Kidney tubule cell (primary cell): ENCODE data around the gene NCR1.
"Not testable (repeated sequence)": the region's sequence is repeated elsewhere in the genome, so short reads cannot be mapped to it uniquely, and the experiment has no call there.

Experiments
- DNase-seq: peaks from one replicate; pipeline ENCODE4 v3.0.0-alpha.2; 2018; ENCODE audit warnings: low spot score

NCR1 gene

DNA sequence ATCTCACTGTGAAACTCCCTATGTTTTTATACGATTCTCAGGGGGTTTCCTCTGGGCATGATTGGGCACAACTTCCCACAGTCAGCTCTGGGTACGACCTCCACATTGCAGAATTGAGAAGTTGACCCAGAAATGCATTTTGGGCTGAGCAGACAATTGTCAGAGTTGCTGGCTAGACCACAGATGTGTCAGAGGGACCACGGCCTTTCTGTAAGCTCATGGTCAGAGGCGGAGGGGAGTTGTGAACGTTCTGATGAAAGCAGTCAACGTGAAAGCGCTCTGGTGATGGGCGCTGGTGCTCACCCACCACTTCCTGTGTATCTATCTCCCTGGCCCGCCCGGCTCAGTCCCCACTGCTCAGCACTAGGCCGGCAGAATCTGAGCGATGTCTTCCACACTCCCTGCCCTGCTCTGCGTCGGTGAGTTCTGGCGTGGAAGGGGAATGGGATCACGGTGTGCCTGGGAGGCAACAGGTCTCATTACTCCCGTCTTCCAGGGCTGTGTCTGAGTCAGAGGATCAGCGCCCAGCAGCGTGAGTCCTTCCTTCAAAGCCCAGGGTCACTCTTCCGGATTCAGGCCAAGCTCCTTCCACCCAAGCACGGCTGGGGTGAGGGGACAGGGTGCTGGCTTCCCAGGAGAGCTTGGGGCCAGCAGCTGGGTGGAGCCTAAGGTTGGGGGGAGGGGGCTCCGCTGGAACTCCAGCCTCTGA, at the start of gene NCR1:
Gene NCR1, plus strand, starts transcription at position 346 of the 709 bp plus-strand sequence. Its CDS starts 40 bp downstream, at position 386.
- DNase-seq, result peak; percentile 4

GRCh38 chr19:54858476-54858875, 47.5 kb upstream of the NCR1 start:
- DNase-seq, result not testable (repeated sequence)

DNA sequence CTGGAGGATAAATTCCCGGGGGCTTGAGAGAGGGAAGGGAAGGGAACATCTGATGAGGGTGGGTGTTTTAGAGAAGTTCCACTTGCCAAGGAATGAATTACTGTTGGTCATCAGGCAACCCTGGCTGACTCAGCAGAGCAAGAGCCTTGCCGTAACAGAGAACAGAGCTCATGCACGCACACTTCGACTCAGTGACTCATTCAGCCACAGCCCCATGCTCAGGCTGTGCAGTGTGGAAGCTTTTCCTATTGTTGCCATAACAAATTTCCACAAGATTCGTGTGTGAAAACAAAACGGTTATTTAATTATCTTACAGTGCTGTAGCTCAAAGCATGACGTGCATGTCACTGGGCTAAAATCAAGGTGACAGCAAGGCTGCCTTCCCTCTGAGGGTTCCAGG, 46.5 kb upstream of the NCR1 start:
- not testable (repeated sequence) for DNase-seq

DNA sequence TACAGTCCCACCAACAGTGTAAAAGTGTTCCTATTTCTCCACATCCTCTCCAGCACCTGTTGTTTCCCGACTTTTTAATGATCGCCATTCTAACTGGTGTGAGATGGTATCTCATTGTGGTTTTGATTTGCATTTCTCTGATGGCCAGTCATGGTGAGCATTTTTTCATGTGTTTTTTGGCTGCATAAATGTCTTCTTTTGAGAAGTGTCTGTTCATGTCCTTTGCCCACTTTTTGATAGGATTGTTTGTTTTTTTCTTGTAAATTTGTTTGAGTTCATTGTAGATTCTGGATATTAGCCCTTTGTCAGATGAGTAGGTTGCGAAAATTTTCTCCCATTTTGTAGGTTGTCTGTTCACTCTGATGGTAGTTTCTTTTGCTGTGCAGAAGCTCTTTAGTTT, 42.5 kb upstream of the NCR1 start:
- not testable (repeated sequence) for DNase-seq

DNA sequence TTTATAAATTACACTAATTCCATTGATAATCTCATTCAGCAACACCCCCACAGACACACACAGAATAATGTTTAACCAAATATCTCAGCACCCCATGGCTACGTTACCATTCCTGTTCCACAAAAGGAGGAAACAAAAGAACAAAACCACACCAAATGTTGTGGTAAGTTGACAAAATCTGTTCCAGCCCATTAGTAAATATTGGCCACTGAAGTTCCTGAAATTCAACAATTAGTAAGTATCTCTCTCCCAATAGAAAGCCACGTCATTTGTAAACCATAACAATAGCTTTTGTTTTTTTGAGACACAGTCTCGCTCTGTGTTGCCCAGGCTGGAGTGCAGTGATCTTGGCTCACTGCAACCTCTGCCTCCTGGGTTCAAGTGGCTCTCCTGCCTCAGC, 34.3 kb upstream of the NCR1 start:
- DNase-seq, result no peak

DNA sequence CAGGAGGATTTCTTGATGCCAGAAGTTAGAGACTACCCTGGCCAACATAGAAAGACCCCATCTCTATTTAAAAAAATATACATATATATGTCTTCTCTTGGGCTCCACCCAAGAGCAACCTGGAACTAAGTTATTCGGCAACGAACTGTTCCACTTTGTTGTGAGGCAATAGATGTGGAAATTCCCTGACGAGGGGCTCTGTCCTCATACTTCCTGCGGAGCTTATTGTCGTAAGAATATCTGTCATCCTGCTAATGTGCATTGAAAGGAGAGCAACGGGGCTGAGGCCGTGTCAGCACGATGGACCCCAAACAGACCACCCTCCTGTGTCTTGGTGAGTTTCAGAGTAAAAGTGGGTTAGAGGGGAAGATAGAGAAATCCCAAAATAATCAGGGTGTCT, 32.0 kb upstream of the NCR1 start, which contains the start of gene FCAR:
Gene FCAR, plus strand, starts transcription at position 246 of the 400 bp plus-strand sequence. Its CDS starts 55 bp downstream, at position 301.
- DNase-seq, result no peak

DNA sequence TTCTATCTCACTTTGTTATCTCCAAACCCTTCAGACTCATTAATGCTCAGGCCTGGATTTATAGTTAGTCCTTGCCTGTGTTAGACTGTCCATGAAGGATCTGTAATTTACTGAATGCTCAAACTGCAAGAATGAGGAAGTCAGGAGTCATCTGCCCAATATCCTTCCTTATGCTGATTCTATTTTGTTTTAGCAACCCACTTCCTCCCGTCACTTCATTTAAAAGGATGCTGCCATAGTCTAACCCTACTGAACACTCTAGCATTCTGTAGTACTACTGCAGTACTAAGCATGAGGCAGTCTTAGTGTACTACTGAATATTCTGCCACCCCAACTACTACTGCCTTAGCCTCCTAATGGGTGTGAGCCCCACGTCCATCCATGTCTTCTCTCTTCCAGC, 30.4 kb upstream of the NCR1 start:
- DNase-seq, result no peak

DNA sequence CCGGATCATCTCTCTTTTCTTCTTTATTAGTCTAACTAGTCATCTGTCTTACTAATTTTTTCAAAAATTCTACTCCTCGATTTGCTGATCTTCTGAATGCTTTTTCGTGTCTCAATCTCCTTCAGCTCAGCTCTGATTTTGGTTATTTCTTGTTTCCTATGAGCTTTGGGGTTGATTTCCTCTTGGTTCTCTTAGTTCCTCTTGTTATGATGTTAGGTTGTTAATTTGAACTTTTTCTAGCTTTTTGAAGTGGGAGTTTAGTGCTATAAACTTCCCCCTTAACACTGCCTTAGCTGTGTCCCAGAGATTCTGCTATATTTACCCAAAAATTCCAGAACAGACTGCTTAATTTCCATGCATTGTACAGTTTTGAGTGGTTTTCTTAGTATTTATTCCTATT, 28.5 kb upstream of the NCR1 start:
- DNase-seq, result no peak

- no peak for DNase-seq
These were observed 24.1 kb upstream of the NCR1 start for GRCh38 chr19:54881884-54882283.

- DNase-seq, result no peak
These were observed 23.2 kb upstream of the NCR1 start for GRCh38 chr19:54882758-54883157.

GRCh38 chr19:54883228-54883627, 22.7 kb upstream of the NCR1 start:
- no peak for DNase-seq

GRCh38 chr19:54888239-54888638, 17.7 kb upstream of the NCR1 start:
- no peak for DNase-seq

DNA sequence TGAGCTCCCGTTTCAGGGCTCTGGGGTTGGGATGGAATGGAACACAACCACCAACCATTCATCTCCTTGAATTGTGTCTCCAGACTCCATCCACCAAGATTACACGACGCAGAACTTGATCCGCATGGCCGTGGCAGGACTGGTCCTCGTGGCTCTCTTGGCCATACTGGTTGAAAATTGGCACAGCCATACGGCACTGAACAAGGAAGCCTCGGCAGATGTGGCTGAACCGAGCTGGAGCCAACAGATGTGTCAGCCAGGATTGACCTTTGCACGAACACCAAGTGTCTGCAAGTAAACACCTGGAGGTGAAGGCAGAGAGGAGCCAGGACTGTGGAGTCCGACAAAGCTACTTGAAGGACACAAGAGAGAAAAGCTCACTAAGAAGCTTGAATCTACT, 16.4 kb upstream of the NCR1 start:
- no peak for DNase-seq

DNA sequence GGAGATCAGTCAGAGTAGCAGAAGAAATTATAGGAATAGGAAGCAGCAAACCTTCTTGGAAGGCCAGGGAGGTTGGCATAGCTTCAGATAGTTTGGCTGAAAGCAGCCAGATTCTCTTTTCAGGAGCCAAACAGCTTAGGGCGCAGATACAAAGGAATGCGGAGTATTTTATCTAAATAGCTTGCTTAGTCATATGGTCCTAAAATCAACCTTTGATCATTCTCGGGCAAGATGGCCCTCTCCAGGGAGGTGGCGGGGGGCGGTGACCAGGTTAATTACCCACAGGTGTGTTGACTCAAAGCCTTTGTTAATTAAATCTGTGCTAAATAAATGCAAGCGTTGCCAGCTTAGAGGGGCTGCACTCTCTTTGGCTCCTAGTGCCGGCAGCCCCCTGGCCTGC, 12.5 kb upstream of the NCR1 start:
- no peak for DNase-seq

- DNase-seq, result not testable (repeated sequence)
These were observed 11.8 kb upstream of the NCR1 start for GRCh38 chr19:54894106-54894505.

DNA sequence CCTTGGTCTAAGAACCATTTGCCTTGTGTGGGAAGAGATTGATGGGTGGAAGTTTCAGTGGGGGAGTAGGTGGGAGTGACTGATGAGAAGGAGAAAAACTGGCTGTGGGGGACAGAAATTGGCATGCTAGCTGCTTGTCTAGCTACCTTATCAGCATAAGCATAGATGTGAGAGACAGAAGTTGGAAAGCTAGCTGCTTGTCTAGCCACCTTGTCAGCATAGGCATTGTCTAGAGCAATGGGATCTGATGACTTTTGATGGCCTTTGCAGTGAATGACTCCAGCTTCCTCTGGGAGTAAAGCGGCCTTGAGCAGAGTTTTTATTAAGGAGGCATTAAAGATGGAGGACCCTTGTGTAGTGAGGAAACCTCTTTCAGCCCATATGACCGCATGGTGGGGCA, 9.9 kb upstream of the NCR1 start:
- no peak for DNase-seq

- not testable (repeated sequence) for DNase-seq
These were observed 7.3 kb upstream of the NCR1 start for GRCh38 chr19:54898685-54899084.

DNA sequence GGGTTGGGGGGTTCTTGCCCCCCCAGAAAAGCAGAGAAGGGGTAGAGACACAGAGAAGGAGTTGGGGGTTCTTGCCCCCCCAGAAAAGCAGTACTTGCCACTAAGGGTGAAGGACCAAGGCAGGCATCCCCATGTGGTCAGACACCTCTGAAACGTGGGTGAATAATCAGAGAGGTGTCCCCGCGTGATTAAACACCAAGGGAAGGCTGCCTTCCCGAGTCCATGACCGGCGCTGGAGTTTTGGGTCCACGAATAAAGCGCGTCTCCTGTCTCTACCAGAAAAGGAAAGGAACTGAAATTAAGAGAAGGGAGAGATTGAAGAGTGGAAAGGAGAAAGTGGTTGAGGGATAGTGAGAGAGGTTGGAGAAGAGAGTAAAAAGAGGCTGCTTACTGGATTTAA, 6.3 kb upstream of the NCR1 start:
- DNase-seq, result not testable (repeated sequence)

DNA sequence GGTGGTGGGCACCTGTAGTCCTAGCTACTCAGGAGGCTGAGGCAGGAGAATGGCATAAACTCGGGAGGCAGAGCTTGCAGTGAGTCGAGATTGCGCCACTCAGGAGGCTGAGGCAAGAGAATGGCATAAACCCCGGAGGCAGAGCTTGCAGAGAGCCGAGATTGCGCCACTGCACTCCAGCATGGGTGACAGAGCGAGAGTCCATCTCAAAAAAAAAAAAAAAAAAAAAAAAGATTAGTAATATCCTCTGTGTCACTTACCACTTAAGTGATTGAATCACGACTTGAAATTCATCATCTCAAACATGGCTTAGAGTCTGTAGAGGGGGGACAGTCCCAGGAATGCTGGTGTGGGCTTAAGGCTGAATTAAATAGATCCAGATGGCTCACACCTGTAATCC, 4.8 kb upstream of the NCR1 start:
- not testable (repeated sequence) for DNase-seq

DNA sequence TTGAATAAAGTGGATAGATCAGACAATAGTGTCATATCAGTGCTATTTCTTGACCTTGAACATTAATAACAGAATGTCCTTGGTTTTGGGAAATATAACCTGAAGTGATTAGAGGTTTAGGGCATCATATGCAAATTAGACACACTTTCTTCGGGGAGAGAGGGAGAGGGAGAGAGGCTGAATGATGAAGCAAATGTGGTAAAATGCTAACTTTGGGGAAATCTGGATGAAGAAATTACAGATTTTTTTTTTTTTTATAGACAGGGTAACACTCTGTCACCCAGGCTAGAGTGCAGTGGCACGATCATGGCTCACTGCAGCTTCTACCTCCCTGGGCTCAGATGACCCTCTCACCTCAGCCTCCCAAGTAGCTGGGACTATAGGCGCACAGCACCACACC, 3.9 kb upstream of the NCR1 start:
- DNase-seq, result no peak

- no peak for DNase-seq
These were observed 2.6 kb upstream of the NCR1 start for GRCh38 chr19:54903303-54903702.

DNA sequence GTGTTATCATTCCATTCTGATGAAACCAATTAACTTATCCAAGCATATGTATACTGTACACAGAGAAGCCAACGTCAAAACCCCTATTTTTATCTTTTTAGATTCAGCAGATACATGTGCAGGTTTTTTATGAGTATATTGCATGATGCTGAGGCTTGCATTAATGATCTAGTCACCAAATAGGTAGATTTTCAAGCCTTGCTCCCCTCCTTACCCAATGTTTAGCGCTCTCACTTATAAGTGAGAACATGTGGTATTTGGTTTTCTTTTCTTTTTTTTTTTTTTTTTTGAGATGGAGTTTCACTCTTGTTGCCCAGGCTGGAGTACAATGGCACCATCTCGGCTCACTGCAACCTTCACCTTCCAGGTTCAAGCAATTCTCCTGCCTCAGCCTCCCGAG, 1.7 kb upstream of the NCR1 start:
- DNase-seq, result not testable (repeated sequence)

GRCh38 chr19:54905421-54905802, 536 bp upstream of the NCR1 start:
- DNase-seq, result no peak

DNA sequence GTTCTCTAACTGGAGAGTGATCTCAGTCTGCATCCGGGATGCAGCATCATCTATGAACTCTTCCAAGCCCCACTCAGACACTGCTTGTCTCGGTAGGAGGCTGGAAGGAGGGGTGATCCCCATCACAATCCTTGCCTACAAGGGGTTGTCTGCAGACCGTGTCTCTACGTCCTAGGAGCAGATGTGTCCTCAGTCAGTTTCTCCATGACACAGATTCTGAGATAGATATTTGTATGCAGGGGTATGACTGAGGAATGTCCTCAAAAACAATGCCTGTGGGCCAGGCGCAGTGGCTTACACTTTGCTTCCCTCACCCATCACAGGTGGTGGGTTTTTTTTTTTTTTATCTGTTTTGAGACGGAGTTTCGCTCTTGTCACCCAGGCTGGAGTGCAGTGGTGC, 871 bp downstream of the NCR1 start:
- no peak for DNase-seq
